Panc1 (cell line): ENCODE data around the gene IL19.

Source experiments
- CTCF ChIP-seq: fragments of 450-650 bp; IDR thresholded peaks from 2 replicates; pipeline ENCODE4 v1.5.1; 2017; ENCODE audit warnings: mild to moderate bottlenecking
- POLR2AphosphoS5 ChIP-seq: IDR thresholded peaks from 2 replicates; pipeline ENCODE4 v1.6.1; 2012; ENCODE audit warnings: mild to moderate bottlenecking, low read depth, low read length, moderate library complexity
- REST ChIP-seq, 2 experiments: IDR thresholded peaks; 2 replicates each; pipeline ENCODE4 v1.6.1; 2011 to 2012; ENCODE audit warnings: low read depth in 2 of 2, control low read depth in 1 of 2, low read length in 1 of 2, mild to moderate bottlenecking in 1 of 2, moderate library complexity in 1 of 2; ENCODE audit not compliant: insufficient read depth in 1 of 2
- SIN3A ChIP-seq: IDR thresholded peaks from 2 replicates; pipeline ENCODE4 v1.6.1; 2012; ENCODE audit warnings: low read depth, mild to moderate bottlenecking, low read length, moderate library complexity, borderline replicate concordance; ENCODE audit not compliant: insufficient read depth

- TF ChIP-seq CTCF: no peak
- no peak for TF ChIP-seq POLR2AphosphoS5
- no peak for TF ChIP-seq REST (IDR thresholded peaks at IDR 0.05; ENCODE audit: insufficient read depth in 1 of 2, low read depth in 2 of 2, low read length in 1 of 2)
- no peak for TF ChIP-seq SIN3A
These were observed 1.9 kb upstream of the IL19 start for GRCh38 chr1:206768472-206769303.
